ENCODE measurements around the gene TMEM132D.

The TMEM132D gene

GRCh38 chr12:129659961-129660622 is 243.7 kb downstream of the TMEM132D start:
- DNase-seq (ENCODE audit: low read depth) = no peak

DNA sequence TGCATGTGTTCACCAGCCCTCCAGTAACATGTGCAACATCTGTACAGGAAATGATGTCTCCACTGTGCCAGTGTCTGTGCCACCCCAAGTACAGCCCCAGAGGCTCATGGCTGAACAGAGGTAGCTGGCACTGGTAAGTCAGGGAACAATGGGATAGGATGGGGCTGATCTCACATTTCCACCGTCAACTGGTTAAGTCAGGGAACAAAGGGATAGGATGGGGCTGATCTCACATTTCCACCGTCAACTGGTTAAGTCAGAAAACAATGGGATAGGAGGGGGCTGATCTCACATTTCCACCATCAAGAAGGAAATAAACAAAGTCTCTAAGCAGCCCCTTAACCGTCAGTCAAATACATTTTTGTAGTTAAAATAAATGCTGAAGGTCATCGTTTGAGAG is 246.6 kb downstream of the TMEM132D start:
- no peak for DNase-seq (ENCODE audit: low read depth)

DNA sequence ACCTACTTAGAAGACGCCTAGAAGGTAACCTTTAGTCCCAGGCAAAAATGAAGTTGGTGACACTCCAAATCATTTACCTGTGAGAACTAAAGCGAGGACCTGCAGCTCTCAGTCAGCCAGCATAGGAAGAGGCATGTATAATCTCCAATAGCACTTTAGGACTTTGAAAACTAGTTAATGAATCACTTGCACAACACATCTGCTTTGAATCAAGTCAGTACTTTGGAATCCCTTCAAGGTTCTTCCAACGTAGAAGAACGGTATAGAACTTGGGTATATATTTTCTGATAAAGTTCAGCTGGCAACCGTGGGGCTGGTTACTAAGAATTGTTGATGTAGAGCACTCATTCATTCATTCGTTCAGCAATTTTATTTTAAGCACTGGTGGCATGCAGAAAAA is 251.9 kb downstream of the TMEM132D start:
- DNase-seq (ENCODE audit: low read depth) = no peak

DNA sequence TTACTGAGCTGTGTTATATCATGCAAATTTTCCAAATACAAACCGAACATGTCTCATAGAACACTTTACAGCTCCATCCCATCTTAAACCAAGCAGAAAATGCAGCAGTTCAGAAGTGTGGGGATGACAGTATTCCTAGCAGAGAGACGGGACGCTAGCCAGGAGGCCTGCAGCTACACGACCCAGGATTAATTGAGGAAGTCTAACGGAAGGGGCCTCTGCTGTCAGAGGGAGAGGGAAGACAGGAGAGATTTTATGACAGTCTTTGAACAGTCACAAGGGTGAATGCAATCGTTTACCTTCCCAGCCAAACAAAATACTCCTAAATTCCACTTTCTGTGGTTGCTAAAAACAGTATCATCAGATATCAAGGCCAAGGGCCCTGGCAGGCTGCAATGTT is 261.9 kb downstream of the TMEM132D start:
- no peak for DNase-seq (ENCODE audit: low read depth)

GRCh38 chr12:129635021-129635685 is 268.7 kb downstream of the TMEM132D start:
- DNase-seq (ENCODE audit: low read depth) = no peak

GRCh38 chr12:129631316-129631715 is 272.5 kb downstream of the TMEM132D start:
- DNase-seq (ENCODE audit: low read depth) = no peak

- no peak for DNase-seq (ENCODE audit: low read depth)
Observed at GRCh38 chr12:129629901-129630300, 273.9 kb downstream of the TMEM132D start.

- no peak for DNase-seq (ENCODE audit: low read depth)
Observed at GRCh38 chr12:129622566-129622965, 281.3 kb downstream of the TMEM132D start.

DNA sequence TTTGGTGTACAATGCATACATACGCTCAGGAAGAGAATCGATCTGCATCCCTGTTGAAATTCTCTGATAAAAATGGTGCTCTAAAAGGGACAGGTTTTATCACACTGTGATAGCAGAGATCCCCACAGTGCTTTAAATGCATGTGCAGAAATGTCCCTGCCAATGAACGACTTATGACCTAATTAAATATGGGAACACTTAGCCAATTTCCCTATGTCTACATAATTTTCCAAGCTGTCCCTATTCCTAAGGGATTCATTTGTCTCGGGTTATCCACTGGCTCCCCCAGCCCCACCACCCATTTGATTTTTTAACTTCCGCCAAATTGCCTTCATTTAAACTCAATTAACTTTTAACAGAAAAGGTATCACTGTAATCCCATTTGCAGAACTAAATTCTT is 284.6 kb downstream of the TMEM132D start:
- no peak for DNase-seq (ENCODE audit: low read depth)

- no peak for DNase-seq (ENCODE audit: low read depth)
Observed at GRCh38 chr12:129617849-129618248, 286.0 kb downstream of the TMEM132D start.

DNA sequence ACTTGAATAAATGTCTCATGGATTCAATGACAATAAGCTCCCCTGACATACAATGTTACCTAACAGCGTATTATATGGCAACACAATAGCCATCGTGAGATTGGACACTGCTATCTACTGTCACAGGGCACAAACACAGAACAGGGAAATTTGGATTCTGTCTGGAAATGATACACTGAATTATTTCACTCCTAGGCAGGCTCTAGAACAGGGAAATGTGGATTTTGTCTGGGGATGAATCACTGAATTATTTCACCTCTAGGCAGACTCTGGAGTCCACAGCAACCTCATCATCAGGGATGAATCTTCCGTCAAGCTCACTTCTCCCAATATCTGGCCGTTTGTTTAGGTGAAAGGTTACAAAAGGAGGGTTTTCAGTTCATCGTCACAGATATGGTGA is 288.8 kb downstream of the TMEM132D start:
- DNase-seq (ENCODE audit: low read depth) = no peak

DNA sequence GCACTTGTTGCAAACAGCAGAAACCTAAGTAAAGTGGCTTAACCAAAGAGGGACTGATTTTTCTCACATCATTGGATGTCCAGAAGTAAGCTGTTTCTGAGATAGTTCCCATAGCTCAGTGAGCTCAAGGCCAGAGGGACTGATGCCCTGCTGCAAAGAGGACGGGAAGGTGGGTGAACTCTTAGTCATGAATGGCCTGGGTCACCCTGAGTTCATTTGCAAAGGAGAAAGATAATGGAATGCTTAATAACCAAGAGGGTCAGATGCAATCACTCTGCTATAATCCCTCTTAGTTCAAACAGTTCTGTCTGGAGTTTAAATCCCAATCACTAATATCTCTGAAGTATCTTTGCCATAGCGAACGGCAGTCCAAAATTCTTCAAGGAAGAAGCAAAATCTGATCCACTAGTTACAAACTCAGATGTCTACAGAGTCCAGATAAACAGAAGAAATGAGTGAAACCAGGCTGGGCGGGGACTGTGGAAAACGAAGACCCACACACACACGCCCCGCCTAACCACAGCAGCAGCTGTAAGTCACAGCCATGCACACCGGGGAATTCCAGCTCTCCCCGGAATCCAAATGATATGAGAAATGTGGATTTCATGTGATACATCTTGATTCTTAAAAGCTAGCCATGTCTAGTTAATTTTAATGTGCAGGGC is 289.5 kb downstream of the TMEM132D start:
- DNase-seq (ENCODE audit: low read depth) = no peak

GRCh38 chr12:129613314-129613713 is 290.5 kb downstream of the TMEM132D start:
- no peak for DNase-seq (ENCODE audit: low read depth)

GRCh38 chr12:129610601-129611120 is 293.2 kb downstream of the TMEM132D start:
- no peak for DNase-seq (ENCODE audit: low read depth)

GRCh38 chr12:129607756-129608155 is 296.1 kb downstream of the TMEM132D start:
- DNase-seq (ENCODE audit: low read depth) = no peak

GRCh38 chr12:129607301-129607700 is 296.5 kb downstream of the TMEM132D start:
- no peak for DNase-seq (ENCODE audit: low read depth)

- no peak for DNase-seq (ENCODE audit: low read depth)
Observed at GRCh38 chr12:129606239-129606638, 297.6 kb downstream of the TMEM132D start.

DNA sequence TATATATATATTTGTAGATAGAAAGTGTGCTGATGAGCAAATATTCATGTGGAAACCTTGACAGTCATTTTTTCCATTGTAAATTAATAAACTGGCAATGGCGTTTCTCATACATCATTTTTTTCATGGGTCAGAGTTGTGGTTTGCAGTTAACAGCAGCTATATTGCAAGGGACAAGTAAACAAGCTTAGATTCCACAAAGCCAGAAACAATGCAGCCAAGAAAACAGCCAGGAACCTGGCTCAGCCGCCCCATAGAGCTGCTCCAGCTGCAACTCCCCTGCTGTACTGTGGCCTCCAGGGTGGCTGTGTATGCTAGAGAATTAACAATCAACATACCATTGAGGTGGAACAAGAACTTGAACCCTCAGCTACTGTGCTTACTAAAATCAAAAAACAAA is 298.2 kb downstream of the TMEM132D start:
- DNase-seq (ENCODE audit: low read depth) = no peak

- no peak for DNase-seq (ENCODE audit: low read depth)
Observed at GRCh38 chr12:129604506-129604905, 299.3 kb downstream of the TMEM132D start.

DNA sequence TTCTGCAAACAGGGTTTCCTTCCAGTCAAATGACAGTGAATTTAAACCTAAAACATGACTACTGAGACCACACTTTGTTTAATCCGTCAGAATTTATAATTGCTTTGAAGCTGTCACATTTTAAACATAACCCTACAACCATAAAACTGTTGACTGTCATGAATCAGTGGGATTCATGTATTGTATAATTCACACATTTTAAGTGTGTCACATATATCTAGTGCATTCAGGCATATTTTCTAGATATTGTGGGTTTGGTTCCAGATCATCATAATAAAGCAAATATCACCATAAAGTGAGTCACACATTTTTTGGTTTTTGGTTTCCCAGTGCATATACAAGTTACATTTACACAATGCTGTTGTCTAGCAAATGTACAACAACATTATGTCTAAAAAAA is 304.4 kb downstream of the TMEM132D start:
- no peak for DNase-seq (ENCODE audit: low read depth)

DNA sequence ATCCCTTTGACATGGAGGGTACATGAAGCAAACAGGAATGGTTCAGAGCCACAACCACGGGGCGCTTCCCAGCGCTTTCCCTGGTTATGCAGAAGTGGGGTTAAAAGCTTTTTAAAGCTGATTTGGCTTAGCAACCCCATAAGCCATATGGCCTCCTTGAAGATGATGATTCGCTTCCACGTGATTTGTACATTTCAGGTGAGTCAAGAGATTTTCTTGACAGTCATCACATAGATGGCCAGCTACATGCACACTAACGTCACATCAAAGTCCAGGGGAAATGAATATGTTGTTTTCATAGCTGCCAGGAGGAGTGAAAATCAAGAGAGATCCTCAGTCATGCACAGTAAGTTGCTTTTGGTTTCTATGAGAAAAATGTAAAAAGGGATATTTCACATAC is 309.7 kb downstream of the TMEM132D start:
- no peak for DNase-seq (ENCODE audit: low read depth)

DNA sequence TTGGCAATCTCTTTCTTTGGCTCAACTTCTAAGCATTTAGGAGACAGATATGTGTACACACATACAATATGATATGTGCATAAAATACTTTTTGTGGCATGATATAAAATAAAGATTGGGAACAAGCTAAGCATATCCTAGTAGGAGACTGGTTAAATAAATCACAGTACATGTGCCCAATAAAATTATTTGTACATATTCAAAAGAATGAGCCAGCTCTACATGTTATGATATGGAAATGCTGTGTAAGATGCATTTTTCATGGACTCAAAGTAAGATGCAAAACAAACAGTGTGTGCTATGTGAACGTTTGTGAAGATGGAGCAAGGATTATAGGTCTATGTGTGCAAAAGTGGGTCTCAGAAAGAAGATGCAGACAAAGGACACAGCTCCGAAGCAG is 311.4 kb downstream of the TMEM132D start:
- DNase-seq (ENCODE audit: low read depth) = no peak

GRCh38 chr12:129589503-129589902 is 314.3 kb downstream of the TMEM132D start:
- no peak for DNase-seq (ENCODE audit: low read depth)
